ENCODE data around the gene XK.
"Not testable (repeated sequence)": the region's sequence is repeated elsewhere in the genome, so short reads cannot be mapped to it uniquely, and the experiment has no call there.

The XK gene

GRCh38 chrX:37753384-37753783 is 67.8 kb downstream of the XK start:
- no peak for DNase-seq (ENCODE audit: low read depth in 2 of 2, low spot score in 1 of 2)

GRCh38 chrX:37754516-37754915 is 68.9 kb downstream of the XK start:
- no peak for DNase-seq (ENCODE audit: low read depth in 2 of 2, low spot score in 1 of 2)

GRCh38 chrX:37755025-37755424 is 69.4 kb downstream of the XK start:
- DNase-seq (ENCODE audit: low read depth in 2 of 2, low spot score in 1 of 2), result no peak

GRCh38 chrX:37757082-37757481 is 71.5 kb downstream of the XK start:
- DNase-seq (ENCODE audit: low read depth in 2 of 2, low spot score in 1 of 2), result no peak

- no peak for DNase-seq (ENCODE audit: low read depth in 2 of 2, low spot score in 1 of 2)
Measured at GRCh38 chrX:37759351-37759750, 73.8 kb downstream of the XK start.

- DNase-seq (ENCODE audit: low read depth in 2 of 2, low spot score in 1 of 2), result no peak
Measured at GRCh38 chrX:37759878-37760418, 74.4 kb downstream of the XK start.

- no peak for DNase-seq (ENCODE audit: low read depth in 2 of 2, low spot score in 1 of 2)
Measured at GRCh38 chrX:37763400-37763799, 77.8 kb downstream of the XK start.

GRCh38 chrX:37765507-37765906 is 79.9 kb downstream of the XK start:
- no peak for DNase-seq (ENCODE audit: low read depth in 2 of 2, low spot score in 1 of 2)

GRCh38 chrX:37767430-37767829 is 81.8 kb downstream of the XK start:
- no peak for DNase-seq (ENCODE audit: low read depth in 2 of 2, low spot score in 1 of 2)

- not testable (repeated sequence) for DNase-seq (ENCODE audit: low read depth in 2 of 2, low spot score in 1 of 2)
Measured at GRCh38 chrX:37768866-37769265, 83.3 kb downstream of the XK start.

GRCh38 chrX:37776283-37776986 is 90.8 kb downstream of the XK start:
- DNase-seq (ENCODE audit: low read depth in 2 of 2, low spot score in 1 of 2), result no peak

GRCh38 chrX:37776987-37777325 is 91.4 kb downstream of the XK start:
- no peak for DNase-seq (ENCODE audit: low read depth in 2 of 2, low spot score in 1 of 2)

GRCh38 chrX:37779857-37780256 is 94.3 kb downstream of the XK start, which contains the start of gene CYBB:
CYBB (plus strand) TSS chrX:37780059; CDS start chrX:37780078, 19 bp downstream.
- no peak for DNase-seq (ENCODE audit: low read depth in 2 of 2, low spot score in 1 of 2)

- no peak for DNase-seq (ENCODE audit: low read depth in 2 of 2, low spot score in 1 of 2)
Measured at GRCh38 chrX:37781081-37781480, 95.5 kb downstream of the XK start.

Data from stimulated activated CD8-positive, alpha-beta memory T cell treated with anti-CD3 and anti-CD28 coated beads, Interleukin-4, amount 100 ng/mL, for 1 hour (primary cell).